Measurements from ENCODE around the gene DTX1.
"Not testable (repeated sequence)": the region's sequence is repeated elsewhere in the genome, so short reads cannot be mapped to it uniquely, and the experiment has no call there.

DTX1 gene

GRCh38 chr12:113115455-113116126 lies 59.1 kb downstream of the DTX1 start:
- no peak for DNase-seq (ENCODE audit: low read depth)

DNA sequence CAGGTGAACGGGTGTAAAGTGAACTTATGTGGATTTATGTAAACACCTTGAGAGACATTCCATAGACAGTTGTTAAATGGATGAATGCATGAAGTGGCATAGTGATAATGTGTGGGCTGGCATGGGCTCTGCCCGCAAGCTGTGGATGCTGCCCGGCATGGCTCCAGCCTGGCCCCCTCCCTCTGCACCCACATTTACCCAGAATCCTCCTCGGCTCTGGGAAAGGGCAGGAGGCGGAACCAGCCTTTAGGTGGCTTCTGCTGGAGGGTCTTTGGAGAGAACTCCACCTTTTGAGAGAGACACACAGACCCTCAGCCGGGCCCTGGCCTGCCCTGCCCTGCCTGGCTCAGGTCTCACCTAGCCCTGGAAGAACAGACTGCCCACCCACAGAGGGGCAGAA lies 60.3 kb downstream of the DTX1 start:
- no peak for DNase-seq (ENCODE audit: low read depth)

- not testable (repeated sequence) for DNase-seq (ENCODE audit: low read depth)
Observed at GRCh38 chr12:113117684-113118083, 61.2 kb downstream of the DTX1 start.

GRCh38 chr12:113118142-113118541 lies 61.6 kb downstream of the DTX1 start:
- DNase-seq (ENCODE audit: low read depth), result no peak

DNA sequence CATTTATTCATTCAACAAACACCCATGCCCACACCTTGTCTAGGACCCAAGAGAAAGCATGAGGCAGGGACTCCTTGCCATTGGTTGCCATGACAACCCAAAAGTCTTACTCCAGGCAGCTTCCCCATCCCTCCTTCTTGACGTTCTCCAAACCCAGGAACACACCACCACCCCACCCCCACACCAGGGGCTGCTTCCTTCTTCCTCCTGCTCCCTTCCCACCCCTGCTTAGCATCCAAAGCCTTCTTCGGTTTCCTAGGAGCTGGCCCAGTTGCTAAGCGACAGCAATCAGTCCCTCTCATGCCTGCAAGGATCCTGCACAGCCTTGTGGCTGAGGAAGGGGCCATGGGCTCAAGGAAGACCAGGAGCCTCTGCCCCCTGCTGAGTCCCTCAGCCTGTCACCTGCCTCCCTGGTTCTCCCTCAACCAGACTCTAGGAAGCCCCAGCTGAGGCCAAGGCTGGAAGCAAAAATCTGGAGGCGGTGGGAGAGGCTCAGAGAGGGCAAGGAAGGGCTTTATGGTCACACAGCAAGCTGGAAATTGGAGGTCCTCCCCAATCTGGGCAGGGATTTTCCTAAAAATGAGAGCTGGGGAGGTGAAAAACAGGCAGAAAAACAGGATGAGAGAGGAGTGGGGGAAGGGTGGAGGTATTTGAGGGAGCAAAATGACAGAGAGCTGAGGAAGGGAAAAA lies 63.6 kb downstream of the DTX1 start:
- no peak for DNase-seq (ENCODE audit: low read depth)

DNA sequence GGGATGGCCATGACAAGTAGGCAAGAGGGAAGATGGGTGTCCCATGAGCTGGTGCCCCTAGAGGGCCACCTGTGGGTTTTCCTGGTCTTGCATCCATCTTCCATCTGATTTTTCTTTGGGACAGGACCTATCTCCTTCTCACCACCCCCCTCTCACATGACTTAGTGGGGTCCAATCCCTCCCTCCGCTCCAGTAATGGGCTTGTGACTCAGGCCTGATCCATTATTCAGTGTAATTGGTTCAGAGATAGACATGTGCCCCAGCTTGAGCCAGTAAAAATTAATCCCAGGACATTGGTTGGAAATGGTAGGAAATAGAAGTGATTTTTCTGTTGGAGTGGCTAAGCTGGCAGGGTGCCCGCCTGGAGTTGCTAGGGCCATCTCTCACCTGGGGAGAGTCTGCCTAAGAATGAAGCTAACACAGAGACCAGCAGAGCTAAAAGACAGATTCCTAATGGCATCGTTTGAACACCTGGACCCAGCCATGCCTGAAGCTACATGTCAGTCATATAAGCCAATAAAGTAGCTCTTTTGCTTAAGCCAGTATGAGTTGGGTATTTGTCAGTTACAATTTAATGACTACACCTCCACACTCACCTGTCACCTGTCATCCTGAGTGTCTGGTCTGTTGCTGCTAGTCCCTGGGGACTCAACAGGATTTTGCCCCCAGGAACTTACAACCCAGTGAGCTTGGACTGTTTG lies 64.3 kb downstream of the DTX1 start:
- no peak for DNase-seq (ENCODE audit: low read depth)

DNA sequence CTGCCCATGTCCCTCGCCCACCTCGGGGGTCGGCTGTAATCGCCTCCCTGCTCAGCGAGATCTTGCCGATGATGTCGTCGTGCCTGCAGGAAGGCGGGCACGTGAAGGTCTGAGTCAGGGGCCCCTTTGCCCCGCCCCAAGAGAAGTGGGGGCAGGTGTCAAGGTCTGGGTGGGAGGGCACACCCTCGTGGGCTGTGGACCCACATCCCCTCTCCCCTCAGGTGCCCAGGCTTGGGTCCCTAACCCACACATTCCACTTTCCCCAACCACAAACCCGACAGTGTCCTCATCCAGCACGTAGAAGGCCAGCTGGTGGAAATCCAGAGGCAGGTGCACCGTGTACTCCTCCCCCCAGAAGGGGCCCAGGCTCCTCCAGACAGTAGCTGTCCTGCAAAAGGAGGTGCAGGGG lies 71.3 kb downstream of the DTX1 start:
- no peak for DNase-seq (ENCODE audit: low read depth)

DNA sequence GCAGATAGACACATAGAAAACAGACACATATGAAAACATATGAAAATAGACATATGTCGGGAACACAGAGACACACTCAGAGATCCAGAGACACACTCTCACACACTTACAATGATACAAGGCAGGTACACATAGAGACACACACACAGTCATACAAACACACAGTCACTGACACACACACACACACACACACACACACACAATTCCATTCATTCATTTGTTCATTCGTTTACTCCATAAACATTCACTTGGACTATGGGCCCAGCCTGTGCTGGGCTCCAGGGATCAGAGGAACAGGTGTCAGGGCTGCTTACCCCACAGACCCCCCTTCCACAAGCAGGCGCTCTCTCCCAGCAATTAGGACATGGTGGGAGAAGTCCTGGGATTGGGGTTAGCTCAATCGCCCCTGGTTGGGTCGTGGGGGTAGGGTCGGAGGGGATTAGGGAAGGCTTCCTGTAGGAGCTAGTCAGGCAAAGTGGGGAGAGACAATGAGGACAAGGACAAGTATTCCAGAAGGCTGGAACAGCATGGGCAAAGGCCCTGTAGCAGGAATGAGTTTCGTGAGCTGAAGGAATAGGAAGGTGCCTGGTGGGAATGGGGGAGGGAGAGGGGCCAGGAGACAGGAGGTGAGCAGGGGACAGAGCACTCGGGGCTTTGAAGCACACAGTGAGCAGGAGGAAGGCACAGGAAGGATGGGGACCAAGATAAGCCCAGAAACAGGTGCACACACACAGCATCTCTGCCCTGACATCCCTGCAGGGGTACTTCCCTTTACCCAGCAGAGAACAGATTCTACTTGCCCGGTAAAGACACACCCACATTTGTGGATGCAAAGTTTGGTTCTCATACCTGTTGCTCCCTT lies 72.5 kb downstream of the DTX1 start:
- DNase-seq (ENCODE audit: low read depth), result no peak

- DNase-seq (ENCODE audit: low read depth), result no peak
Observed at GRCh38 chr12:113129664-113130456, 73.3 kb downstream of the DTX1 start.

- DNase-seq (ENCODE audit: low read depth), result no peak
Observed at GRCh38 chr12:113130457-113131135, 74.1 kb downstream of the DTX1 start.

DNA sequence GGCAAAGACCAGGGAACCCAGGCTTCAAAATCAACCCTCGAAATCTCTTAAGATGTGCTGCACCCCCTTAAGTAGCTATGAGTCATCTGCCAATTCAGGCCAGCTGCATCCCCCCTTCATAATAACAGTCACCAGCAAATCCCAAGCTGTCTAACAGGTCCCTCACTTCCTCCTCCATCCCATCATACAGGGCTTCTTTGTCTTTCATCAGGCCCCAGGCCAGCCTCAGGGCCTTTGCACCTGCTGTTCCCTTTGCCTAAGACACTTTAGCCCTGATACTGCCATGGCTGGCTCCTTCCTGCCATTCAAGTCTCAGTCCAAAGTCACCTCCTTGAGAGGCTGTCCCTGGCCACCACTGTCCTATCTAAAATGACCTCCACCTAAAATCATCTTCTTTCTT lies 75.0 kb downstream of the DTX1 start:
- DNase-seq (ENCODE audit: low read depth), result no peak

- no peak for DNase-seq (ENCODE audit: low read depth)
Observed at GRCh38 chr12:113133036-113133435, 76.5 kb downstream of the DTX1 start.

- no peak for DNase-seq (ENCODE audit: low read depth)
Observed at GRCh38 chr12:113133666-113134065, 77.1 kb downstream of the DTX1 start.

- DNase-seq (ENCODE audit: low read depth), result no peak
Observed at GRCh38 chr12:113134071-113134470, 77.5 kb downstream of the DTX1 start.

- DNase-seq (ENCODE audit: low read depth), result no peak
Observed at GRCh38 chr12:113134521-113134951, 78.0 kb downstream of the DTX1 start.

DNA sequence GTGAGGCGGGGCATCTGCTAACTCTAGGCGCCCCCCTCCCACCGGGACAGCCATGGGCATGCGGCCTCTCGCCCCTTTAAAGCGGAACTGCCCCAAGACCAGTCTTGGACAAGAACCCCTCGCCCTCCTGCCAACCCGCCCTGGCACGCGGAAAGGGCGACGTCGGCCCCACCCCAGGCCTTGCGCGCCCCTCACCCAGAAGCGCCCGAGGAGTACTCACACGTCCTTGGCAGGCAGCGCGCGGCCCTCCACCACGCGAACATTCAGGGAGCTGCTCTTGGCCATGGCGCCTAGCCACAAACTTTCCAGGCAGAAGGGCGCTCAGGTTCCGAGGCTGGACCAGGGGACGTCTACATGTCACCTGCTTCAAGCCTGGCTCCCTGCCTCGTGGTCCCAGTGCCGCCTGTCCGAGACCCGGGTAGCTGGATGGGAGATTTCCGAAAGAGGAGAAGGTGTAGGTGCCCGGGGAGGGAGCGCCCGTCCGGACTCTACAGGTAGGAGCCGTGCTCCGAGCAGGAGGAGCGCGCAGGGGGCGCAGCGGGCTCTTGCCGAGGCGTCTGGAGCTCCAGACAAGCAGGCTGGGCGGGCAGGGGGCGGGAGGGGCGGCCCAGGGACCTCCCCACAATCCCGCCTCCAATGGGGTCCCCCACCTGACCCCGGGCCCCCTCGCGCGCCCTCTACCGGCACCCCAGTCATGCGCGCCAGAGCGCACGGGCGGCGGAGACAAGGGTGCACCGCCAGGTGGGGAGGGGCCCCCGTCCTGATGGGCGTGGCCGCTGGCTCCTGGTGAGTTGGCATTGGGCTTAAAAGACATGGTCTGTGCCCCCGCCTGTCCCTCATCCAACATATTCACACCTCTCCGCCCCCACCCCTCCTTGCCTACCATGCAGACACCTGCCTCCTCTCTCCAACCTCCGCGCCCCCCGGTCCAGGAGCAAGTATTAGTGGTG lies 78.9 kb downstream of the DTX1 start, which contains the start of gene RASAL1:
RASAL1 (minus strand) TSS at position 584 of the 950 bp plus-strand sequence; CDS start at position 285, 299 bp downstream.
- no peak for DNase-seq (ENCODE audit: low read depth)

DNA sequence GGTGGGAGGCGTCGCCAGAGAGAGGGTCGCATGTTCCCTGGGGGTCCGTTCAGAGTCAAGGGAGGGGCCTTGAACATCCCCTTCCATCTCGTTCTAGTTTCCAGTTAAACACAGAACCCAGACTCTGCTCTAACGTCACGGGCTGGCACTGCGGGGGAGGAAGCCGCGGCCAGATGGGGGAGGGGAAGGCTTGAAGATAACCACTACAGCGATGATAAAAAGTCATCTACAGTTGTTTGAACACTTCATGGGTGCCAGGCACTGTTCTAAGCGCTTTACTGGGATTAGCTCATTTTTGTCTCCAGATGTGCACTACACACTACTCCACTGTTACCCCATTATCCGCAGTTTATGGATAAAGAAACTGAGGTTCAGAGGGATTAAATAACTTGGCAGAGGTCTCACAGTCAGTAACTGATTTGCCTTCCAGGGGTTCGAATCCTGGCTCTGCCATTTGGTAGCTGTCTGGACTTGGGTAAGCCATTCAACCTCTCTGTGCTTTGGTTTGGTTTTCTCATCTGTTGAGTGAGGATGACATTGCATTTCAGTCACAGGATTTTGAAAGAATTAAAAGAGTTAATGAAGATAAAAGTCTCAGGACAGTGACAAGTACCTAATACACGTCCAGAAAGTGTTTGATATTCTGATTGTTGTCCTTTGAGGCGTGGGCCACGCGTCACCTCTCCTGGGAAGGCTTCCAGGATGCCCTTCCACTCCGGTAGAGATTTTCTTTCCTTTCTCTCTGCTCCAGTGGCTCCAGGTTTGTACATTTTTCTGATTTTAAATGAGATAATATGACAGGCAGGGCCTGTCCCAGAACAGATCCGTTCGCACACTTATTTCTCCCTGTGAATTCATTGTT lies 79.8 kb downstream of the DTX1 start:
- no peak for DNase-seq (ENCODE audit: low read depth)

GRCh38 chr12:113136990-113137511 lies 80.5 kb downstream of the DTX1 start:
- no peak for DNase-seq (ENCODE audit: low read depth)
